NCI-H748 treated with DMSO at 0.1 percent for 48 hours (cell line): Measurements from ENCODE around the gene RPRD1A.
"Not testable (repeated sequence)": the region's sequence is repeated elsewhere in the genome, so short reads cannot be mapped to it uniquely, and the experiment has no call there.

Experiments
- DNase-seq: peaks from one replicate; lab custom pipeline; 2025; lab: John Stamatoyannopoulos, UW

RPRD1A gene

DNA sequence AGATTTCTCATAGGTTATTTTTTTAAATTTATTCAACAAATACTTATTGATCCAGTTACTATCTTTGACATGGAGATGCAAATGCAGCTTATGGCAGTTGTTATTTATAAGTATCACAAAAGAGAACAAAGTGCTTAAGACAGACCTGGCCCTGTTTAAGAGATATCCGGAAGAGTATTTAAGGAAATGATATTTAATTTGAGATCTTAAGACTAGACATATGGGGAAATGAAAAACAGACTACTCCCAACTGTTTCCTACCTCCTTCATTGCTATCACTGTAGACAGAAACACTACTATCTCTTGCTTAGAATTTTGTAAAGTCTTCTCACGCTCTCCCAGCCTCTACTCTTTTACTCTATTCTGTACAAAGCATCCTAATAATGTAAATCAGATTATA, 36.0 kb downstream of the RPRD1A start:
- DNase-seq = no peak

DNA sequence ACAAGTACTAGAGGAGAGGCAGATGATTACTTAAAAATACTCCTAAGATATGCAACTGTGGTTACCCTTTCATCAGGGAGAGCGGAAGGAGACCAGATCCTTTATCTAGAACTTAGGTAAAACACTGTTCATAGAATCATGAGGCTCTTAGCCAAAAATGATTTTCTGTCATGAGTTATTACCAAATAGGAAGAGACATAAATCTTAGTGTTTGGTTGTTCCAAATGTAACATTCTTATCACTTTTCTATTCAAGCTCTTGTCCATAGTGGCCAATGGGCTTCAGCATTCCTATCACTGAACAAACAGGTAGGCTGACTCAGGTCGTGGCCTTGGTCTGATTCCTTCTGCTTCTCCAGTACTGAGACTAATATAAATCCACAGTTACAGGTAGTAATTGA, 38.5 kb downstream of the RPRD1A start:
- no peak for DNase-seq

DNA sequence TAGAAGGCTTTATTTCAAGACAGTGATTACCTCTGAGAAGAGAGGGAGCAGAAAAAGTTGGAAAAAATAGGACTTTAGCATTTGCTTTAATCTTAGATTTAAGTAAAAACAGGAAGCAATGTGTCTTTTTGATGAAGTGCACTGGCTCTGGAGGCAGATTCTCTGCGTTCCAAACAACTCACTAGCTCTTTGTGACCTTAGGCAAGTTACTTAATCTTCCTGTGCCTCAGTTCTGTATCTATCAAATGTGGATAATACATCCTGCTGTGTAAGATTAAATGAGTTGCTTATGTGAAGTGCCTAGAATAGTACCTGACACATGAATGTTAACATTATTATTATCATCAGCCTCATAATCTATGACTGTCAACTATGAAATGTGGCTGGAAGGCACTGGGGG, 42.3 kb downstream of the RPRD1A start:
- no peak for DNase-seq

DNA sequence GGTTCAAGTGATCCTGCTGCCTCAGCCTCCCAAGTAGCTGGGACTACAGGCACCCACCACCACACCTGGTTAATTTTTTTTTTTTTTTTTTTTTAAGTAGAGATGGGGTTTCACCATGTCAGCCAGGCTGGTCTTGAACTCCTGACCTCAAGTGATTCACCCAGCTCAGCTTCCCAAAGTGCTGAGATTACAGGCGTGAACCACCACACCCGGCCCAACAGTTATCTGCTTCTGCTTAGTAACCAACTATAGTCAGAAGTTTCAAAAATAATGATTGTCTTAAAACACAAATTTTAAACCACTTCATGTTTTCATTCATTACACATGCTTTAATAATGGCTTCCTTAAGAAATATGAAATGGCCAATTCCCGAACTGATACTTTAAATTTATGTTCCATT, 43.1 kb downstream of the RPRD1A start:
- DNase-seq = not testable (repeated sequence)

DNA sequence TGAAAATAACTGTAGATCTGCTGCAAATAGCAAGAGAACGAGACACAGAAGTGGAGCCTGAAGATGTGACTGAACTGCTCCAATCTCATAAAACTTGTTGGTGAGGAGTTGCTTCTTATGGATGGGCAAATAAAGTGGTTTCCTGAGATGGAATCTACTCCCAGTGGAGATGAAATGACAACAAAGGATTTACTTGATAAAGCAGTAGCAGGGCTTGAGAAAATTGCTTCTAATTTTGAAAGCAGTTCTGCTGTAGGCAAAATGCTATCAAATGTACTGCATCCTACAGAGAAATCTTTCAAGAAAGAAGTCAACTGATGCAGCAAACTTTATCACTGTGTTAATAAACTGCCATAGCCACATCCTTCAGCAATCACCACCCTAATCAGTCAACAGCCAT, 44.0 kb downstream of the RPRD1A start:
- no peak for DNase-seq

DNA sequence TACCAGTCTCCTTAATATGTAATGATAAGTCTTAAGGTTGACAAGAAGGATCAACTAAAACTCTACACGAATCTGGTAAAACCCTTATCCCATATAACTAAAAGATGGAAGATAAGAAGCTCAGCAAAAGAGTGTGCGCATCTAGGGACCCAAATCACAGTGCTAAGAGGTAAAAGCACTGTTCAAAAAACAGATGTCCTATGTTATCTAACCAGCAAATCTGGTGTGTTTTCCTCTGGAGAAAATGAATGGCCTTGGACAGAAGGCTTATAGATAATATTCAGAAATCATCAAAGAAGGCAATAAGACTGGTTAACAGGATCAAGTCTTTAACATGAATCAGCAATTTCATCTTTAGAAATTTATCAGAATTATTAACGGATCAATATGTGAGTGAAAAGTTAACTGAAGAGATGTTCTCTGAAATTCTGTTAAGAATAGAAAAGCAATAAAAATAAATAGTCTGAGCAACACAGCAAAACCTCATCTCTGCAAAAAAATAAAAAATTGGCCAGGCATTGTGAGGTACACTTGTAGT, 47.1 kb downstream of the RPRD1A start:
- no peak for DNase-seq

DNA sequence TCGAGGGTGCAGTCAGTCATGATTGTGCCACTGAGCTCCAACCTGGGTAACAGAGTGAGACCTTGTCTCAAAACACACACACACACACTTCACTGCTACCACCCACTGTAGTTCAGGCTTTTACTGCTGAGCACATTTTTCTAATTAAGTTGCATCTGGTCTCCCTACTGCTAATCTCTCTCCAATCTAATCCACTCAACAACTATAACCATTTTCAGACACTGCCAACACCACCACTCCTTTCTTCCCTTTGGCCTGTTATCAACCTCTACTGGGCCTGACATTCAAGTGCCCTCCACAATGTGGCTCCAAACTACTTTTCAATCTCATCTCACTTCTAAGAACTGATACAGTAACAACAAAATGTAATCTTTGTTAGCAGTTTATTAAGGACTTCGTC, 50.1 kb downstream of the RPRD1A start:
- DNase-seq = no peak

DNA sequence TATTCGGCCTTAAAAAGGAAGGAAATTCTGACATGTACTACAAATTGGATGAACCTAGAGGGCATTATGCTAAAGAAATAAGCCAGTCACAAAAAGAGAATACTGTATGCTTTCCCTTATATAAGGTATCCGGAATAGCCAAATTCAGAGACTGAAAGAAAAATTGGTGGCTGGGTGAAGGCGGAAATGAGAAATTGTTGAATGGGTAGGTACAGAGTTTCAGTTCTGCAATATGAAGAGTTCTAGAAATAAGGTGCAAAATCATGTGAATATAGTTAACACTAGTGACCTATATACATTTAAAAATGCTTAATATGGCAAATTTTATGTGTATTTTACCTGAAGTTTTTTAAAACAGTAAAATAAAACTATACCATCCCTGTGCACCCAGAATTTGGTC, 51.7 kb downstream of the RPRD1A start:
- DNase-seq = no peak

DNA sequence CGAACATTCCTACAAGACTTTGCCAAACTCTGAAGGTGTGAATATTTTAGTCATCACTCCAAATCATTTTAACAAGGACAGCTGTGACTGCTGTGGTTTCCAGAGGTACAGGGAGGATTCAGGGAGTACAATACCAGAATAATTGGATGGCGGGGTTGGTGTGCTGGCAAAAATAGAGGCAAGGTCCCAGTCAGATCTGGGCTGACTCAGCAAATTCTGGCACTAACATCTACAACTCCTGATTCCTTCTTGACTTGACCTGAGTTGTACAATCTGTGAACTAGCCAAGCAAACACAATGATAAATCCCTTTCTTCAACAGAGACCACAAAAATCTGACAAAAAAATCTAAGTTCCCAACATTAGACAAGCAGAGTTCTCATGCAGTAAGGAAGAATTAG, 54.5 kb downstream of the RPRD1A start:
- DNase-seq = no peak

DNA sequence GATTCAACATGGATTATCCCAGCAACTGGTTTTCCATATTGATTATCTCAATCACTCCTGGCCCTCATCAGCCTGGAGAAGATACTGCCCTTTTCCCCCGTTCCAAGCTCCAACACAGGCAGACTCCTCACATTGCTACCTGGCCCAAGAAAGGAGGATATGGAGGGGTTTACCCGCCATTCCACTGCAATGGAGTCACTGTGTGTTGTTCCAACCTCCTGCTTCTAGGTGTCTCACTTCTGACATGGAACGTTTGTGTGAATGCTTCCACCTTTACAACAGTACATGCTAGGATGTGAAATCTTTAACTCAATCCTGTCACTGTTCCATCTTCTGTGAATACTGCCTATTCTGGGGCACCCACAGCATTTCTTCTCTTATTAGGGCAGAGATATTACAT, 58.1 kb downstream of the RPRD1A start:
- DNase-seq = no peak

DNA sequence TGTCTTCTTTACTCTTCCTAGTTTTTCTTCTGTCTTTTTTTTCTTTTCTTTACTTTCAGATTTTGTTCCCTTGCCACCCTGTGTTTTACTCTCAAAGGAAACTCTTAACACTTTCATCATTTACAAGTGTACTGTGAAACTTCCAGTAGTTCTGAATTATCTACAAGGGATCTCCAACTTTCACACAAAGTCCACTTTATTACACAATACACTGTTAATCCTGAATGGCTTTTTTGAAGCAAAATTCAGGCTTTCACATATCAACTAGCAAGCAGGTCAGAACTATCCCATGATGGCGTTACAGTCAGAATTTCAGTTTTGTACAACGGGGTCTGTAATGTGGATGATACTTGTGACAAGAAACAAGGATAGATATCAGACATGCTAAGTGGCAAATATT, 60.4 kb downstream of the RPRD1A start:
- DNase-seq = no peak

DNA sequence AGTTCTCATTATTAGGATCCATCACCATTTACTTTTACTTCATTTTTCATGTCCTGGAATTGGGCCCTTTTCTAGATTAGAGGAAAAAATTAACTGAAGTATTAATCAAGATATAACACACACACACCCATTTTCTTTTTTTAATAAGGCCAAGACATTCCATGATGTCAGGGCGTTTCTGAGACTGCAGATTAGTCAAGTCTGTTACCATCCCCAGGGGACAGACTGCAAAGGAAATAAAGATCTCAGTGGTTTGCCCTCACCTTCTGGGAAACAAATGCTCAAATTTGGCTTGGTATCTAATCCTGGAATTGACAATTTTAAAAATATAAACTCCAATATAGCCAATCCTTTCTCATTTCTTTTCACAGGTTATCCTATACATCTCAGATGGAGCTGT, 67.4 kb downstream of the RPRD1A start:
- DNase-seq = no peak

DNA sequence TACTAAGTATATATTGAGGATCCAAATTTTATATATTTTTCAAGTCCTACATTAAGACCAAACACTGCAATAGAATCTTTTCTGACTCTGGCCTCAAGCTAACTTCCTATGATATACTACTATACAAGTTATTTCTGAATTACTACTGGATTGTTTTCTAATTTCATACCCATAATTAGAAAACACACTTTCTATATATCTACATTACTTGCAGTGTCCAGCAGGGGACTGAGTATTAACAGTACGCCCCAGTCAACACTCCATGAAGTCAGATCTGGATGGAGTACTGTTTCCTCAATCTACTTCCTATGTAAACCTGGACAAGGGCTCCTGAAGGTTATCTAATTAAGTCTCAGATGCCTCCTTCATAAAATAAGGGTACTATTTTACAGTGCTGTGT, 68.4 kb downstream of the RPRD1A start:
- DNase-seq = no peak

DNA sequence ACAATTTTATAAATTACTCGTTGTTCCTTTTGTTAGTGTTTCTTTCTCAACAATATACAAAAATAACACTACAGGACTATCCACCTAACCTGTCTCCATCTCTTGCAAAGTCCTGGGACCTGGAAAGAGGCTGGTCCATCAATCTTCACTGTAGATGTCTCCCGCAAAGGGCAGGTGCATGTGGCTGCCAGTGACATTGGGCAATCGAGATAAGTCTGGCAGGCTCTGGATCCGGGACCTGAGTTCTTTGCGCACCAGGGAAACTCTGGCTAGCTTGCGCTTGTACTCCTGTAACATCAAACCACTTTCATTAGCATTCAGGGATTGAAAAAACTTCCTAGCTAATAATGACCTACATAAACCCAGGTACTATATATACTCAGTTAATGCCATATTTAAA, 74.3 kb downstream of the RPRD1A start:
- no peak for DNase-seq

DNA sequence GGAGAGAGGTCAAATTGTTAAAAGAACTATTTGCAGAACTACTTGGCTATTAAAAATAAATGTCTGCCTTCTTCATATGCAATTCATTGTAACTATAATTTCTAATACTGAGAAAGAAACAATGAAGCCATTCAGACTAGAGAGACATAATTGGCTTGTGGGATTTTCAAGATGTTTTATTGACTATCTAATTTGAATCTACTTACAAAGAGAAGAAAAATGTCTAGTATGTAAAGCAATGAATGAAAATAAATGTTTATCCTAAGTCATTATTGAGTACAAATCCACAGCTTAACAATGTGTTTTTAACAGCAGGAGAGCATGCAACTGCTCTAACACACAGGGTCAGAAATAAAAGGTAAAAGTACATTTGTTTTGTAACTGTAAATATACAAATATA, 75.7 kb downstream of the RPRD1A start:
- DNase-seq = no peak

DNA sequence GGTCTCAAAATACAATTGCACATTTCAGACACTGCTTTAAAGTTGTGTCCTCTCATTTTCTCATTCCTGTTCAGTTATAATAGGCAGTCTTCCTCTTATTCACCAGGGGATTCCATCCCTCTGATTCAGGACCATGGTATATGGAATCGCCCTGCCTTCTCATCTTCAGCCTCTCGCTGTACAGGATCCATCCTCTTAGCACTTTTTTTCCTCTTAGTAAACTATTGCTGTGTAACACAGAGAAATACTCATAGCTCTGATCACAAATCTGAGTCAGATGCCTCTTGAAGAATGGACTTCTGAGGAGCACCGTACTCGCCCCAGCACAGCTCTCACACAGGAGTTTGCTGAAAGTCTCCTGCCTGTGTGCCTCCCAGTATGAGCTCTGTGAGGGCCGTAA, 83.5 kb downstream of the RPRD1A start:
- DNase-seq = no peak

DNA sequence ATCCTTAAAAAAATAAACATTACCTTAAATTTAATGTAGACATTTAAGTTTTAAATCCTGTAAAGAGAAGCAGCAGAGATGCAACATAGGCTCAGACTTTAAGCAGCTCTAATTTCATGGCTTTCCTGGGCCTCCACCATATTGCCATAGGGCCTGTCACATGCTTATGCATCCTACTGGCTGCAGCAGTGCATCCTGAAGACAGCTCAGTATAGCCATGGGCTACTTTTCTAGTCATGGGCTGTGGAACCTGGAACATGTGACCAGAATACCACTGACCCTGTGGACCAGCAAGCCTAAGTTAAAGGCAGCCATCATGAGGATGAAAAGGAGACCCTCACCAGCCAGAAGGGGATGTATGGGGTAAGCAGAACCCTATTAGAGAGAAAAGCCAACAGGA, 84.2 kb downstream of the RPRD1A start:
- no peak for DNase-seq

DNA sequence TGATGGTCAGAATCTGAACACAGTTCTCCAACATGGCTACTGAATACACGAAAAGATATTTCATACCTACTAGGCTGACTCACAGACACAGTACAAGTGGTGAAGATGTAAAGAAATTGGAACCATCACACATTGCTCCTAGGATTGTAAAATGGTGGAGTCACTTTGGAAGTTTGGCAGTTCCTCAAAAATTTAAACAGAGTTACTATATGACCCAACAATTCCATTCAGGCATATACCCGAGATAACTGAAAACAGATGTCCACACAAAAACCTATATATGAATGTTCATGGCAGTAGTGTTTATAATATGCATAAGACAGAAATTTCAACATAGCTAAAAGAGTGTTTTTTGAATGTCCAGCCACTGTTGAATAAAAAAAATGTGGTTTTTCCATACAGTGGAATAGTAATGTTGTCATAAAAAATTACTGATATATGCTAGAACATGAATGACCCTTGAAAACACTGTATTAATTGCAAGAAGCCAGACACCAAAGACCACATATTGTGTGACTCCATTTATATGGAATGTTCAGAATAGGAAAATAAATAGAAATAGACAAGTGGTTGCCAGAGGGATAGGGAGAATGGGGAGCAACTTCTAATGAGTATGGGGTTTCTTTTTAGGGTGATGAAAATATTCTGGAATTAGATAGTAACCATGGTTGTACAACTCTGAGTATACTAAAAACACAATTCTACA, 84.8 kb downstream of the RPRD1A start:
- DNase-seq = no peak

DNA sequence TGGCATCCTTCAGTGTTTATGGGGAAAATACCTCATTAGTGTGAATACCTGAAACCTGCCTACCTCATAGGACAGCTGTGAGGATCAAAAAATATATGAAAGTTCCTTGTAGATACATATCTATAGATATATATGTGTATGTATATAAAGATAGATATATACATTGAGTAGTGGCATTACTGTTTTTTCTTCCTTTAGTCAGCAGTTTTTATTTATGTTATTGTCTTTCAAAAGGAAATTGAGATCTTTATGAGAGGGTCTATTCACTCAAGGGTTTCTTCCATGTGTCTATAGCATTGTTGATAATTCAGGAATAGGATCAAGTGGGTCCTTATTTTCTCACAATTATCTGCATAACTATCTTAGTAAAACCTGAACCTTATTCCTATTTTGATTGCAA, 88.2 kb downstream of the RPRD1A start:
- DNase-seq = no peak

DNA sequence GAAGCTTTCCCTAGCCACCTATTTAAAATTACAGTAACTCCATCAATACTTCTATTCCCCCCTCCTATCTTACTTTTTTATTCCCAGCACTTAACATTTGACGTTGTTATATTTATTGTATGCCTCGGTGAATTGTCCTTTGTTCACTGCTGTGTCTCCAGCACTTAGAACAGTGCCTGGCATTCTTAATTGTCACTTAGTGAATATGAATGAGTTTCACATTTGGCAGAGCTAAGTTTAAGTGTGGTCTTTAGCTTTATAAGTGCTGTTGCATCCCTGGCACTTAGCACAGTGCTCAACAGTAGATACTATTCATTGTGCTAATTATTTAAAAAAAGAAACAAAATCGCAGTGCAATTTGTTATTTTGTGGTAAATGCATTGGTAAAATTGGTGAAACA, 93.2 kb downstream of the RPRD1A start:
- no peak for DNase-seq

DNA sequence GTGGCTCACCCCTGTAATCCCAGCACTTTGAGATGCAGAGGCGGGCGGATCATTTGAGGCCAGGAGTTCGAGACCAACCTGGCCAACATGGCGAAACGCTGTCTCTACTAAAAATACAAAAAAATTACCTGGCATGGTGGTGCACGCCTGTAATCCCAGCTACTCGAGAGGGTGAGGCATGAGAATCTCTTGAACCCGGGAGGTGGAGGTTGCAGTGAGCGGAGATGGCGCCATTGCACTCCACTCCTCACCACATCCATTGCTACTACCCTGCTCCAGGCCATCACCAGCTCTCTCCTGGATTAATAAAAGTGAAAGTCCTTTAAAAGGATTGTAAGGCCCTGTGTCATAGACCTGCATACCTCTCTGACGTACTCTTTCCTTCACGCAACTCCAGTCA, 93.7 kb downstream of the RPRD1A start:
- no peak for DNase-seq

DNA sequence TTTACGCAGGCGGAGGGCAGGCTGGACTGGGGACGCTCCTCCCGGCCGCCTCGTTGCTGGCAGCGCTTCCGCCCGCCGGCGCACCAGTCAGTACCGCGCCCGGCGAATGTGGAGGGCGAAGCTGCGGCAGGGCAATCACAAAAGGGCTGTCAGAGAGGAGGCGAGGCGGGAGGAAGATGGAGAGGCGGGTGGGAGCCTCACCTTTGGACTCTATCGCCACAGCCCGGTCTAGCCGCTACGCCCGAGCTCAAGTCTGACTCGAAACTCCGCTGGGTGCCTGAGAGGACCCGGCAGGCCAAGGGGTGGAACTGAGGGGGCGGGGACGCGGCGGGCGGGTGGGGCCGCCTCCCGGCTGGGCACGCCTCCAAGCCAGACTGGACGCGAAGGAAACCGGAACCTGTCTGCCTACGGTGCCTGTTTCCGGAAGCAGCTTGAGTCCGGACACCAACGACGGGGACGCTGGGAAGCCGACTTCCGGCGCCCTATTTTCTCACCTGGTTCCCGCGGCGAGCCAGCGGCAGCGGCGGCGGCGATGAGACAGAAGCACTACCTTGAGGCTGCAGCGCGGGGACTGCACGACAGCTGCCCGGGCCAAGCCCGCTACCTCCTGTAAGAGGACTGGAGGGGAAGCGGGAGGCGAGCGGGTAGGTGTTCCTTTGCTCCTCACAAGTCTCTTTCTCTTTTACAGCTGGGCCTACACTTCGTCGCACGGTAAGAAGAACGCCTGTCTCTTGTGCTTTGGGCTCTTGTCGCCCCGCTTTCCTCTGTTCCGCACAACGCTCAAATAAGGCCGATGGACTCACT, 95.0 kb downstream of the RPRD1A start, which contains the start of gene RMP24:
RMP24 (plus strand) TSS at position 483 of the 804 bp plus-strand sequence.
- peak; percentile 86 for DNase-seq

DNA sequence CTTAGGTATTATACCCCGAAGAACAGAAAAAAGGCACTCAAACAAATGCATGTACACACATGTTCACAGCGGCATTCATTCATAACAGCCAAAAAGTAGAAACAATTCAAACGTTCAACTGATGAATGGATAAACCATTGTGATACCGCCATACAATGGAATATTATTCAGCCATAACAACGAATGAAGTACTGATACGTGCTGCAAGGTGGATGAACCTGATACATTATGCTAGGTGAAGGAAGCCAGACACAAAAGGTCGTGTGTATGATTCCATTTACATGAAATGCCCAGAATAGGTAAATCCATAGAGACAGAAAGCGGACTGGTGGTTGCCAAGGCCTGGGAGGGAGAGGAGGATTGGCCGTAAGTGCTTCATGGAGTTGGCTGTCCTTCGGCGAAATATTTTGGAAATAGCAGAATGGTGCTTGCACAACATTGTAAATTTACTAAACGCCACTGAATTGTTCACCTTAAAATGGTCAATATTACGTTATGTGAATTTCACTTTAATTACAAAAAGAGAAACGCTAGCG, 95.6 kb downstream of the RPRD1A start:
- DNase-seq = no peak
